ENCODE results near the gene IGF1R. TPM values are rescaled to one million over a fixed set of nuclear protein-coding genes. Genes with fewer than 3 reads are reported as not detected.

The IGF1R gene
- total RNA-seq, 1 donor from 2014 or later, result 97.7 TPM

GRCh38 chr15:98823616-98824015, 175.3 kb downstream of the IGF1R start:
- H3K9me3 ChIP-seq, result no peaks in the 10 kb centered on the region
- peak overlapping the region; percentile 50 for H3K27ac ChIP-seq
- H3K27me3 ChIP-seq, result no peaks in the 10 kb centered on the region
- intact Hi-C loops (cut with DNase I), result no loop called here
- TF ChIP-seq POLR2A (IDR thresholded peaks at IDR 0.05) (no peak), POLR2AphosphoS5 (IDR thresholded peaks at IDR 0.05; ENCODE audit: insufficient read depth in 1 of 2, low read depth in 1 of 2) (no peak), CTCF (IDR thresholded peaks at IDR 0.05) (no peak)
- no peak overlapping the region for H3K4me3 ChIP-seq
- peaks cover 31% of the 10 kb centered on the region for H3K4me1 ChIP-seq
- H3K36me3 ChIP-seq, result no peaks in the 10 kb centered on the region
- DNase-seq (ENCODE audit: extremely low spot score in 2 of 2), result no peak

- H3K27me3 ChIP-seq, result no peaks in the 10 kb centered on the region
- peaks cover 30% of the 10 kb centered on the region for H3K4me1 ChIP-seq
- H3K36me3 ChIP-seq, result no peaks in the 10 kb centered on the region
- no peak overlapping the region for H3K27ac ChIP-seq
- no peak for DNase-seq (ENCODE audit: extremely low spot score in 2 of 2)
- TF ChIP-seq CTCF (IDR thresholded peaks at IDR 0.05) (no peak), POLR2AphosphoS5 (IDR thresholded peaks at IDR 0.05; ENCODE audit: insufficient read depth in 1 of 2, low read depth in 1 of 2) (no peak), POLR2A (IDR thresholded peaks at IDR 0.05) (no peak)
- H3K4me3 ChIP-seq, result no peak overlapping the region
- peaks cover 2% of the 10 kb centered on the region for H3K9me3 ChIP-seq
- intact Hi-C loops (cut with DNase I), result no loop called here
These were observed 176.3 kb downstream of the IGF1R start for GRCh38 chr15:98824595-98824994.

GRCh38 chr15:98826658-98827057, 178.3 kb downstream of the IGF1R start:
- peaks cover 0 to 5% of the 10 kb centered on the region in 2 donors for H3K36me3 ChIP-seq
- no peak overlapping the region for H3K27ac ChIP-seq
- TF ChIP-seq CTCF (IDR thresholded peaks at IDR 0.05) (no peak), POLR2AphosphoS5 (IDR thresholded peaks at IDR 0.05; ENCODE audit: insufficient read depth in 1 of 2, low read depth in 1 of 2) (no peak), POLR2A (IDR thresholded peaks at IDR 0.05) (no peak)
- H3K27me3 ChIP-seq, result no peaks in the 10 kb centered on the region
- peaks cover 30% of the 10 kb centered on the region for H3K4me1 ChIP-seq
- no peak for DNase-seq (ENCODE audit: extremely low spot score in 2 of 2)
- intact Hi-C loops (cut with DNase I), result no loop called here
- H3K9me3 ChIP-seq, result peaks cover 13% of the 10 kb centered on the region
- H3K4me3 ChIP-seq, result no peak overlapping the region

GRCh38 chr15:98827217-98827616, 178.9 kb downstream of the IGF1R start:
- H3K36me3 ChIP-seq, result peaks cover 0 to 5% of the 10 kb centered on the region in 2 donors
- peaks cover 25% of the 10 kb centered on the region for H3K4me1 ChIP-seq
- DNase-seq (ENCODE audit: extremely low spot score in 2 of 2), result no peak
- intact Hi-C loops (cut with DNase I), result no loop called here
- no peaks in the 10 kb centered on the region for H3K27me3 ChIP-seq
- no peak overlapping the region for H3K4me3 ChIP-seq
- peaks cover 16% of the 10 kb centered on the region for H3K9me3 ChIP-seq
- H3K27ac ChIP-seq, result no peak overlapping the region
- no peak for TF ChIP-seq POLR2A (IDR thresholded peaks at IDR 0.05)
- no peak for TF ChIP-seq POLR2AphosphoS5 (IDR thresholded peaks at IDR 0.05; ENCODE audit: insufficient read depth in 1 of 2, low read depth in 1 of 2)
- no peak for TF ChIP-seq CTCF (IDR thresholded peaks at IDR 0.05)

- Histone ChIP-seq H3K27me3 (no peaks in the 10 kb centered on the region), H3K36me3 (peaks cover 0 to 5% of the 10 kb centered on the region in 2 donors), H3K9me3 (peaks cover 16% of the 10 kb centered on the region), H3K4me1 (peaks cover 15% of the 10 kb centered on the region), H3K4me3 (no peak overlapping the region), H3K27ac (no peak overlapping the region)
- intact Hi-C loops (cut with DNase I), result no loop called here
- no peak for DNase-seq (ENCODE audit: extremely low spot score in 2 of 2)
- TF ChIP-seq POLR2AphosphoS5 (IDR thresholded peaks at IDR 0.05; ENCODE audit: insufficient read depth in 1 of 2, low read depth in 1 of 2), result no peak
These were observed 181.8 kb downstream of the IGF1R start for GRCh38 chr15:98830034-98830634.
